Measurements from ENCODE around the gene OR5A2. TPM values are rescaled to one million over a fixed set of nuclear protein-coding genes. Genes with fewer than 3 reads are reported as not detected.

OR5A2 gene
- total RNA-seq, 1 experiment from 2014 or later, result not detected

DNA sequence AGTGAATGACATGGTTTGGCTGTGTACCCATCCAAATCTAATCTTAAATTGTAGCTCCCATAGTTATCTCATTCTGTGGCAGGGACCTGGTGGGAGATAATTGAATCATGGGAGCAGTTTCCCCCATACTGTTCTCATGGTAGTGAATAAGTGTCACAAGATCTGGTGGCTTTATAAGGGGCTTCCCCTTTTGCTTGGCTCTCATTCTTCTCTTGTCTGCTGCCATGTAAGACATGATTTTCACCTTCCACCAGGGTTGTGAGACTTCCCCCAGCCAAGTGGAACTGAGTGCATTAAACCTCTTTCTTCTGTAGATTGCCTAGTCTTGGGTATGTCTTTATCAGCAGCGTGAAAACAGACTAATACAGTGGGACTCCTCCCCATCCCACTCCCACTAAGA, 11.1 kb downstream of the OR5A2 start:
- no peaks in the 10 kb centered on the region for H3K36me3 Mint-ChIP-seq (ENCODE audit: insufficient read depth, unreplicated experiment)
- TF ChIP-seq, protein P1, sequence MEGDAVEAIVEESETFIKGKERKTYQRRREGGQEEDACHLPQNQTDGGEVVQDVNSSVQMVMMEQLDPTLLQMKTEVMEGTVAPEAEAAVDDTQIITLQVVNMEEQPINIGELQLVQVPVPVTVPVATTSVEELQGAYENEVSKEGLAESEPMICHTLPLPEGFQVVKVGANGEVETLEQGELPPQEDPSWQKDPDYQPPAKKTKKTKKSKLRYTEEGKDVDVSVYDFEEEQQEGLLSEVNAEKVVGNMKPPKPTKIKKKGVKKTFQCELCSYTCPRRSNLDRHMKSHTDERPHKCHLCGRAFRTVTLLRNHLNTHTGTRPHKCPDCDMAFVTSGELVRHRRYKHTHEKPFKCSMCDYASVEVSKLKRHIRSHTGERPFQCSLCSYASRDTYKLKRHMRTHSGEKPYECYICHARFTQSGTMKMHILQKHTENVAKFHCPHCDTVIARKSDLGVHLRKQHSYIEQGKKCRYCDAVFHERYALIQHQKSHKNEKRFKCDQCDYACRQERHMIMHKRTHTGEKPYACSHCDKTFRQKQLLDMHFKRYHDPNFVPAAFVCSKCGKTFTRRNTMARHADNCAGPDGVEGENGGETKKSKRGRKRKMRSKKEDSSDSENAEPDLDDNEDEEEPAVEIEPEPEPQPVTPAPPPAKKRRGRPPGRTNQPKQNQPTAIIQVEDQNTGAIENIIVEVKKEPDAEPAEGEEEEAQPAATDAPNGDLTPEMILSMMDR (IDR thresholded peaks at IDR 0.05; ENCODE audit: unreplicated experiment), result no peak
- CTCF ChIA-PET, result interaction anchor here (0.9 kb wide), 1 partner anchor 11 kb away, joined by 3 read pairs; the partner anchor contains the start of gene OR5A2

GRCh38 chr11:59413646-59414045, 12.6 kb downstream of the OR5A2 start:
- H3K27me3 Mint-ChIP-seq (ENCODE audit: insufficient read depth, unreplicated experiment), result peaks cover 19% of the 10 kb centered on the region
- intact Hi-C loops (cut with micrococcal nuclease), result no loop called here
- no peak overlapping the region for H3K4me3 Mint-ChIP-seq (ENCODE audit: unreplicated experiment)
- TF ChIP-seq, protein P1 (IDR thresholded peaks at IDR 0.05; ENCODE audit: unreplicated experiment), result no peak
- ChIA-PET POLR2A (no interaction called here), CTCF (interaction anchor here (0.7 to 1.0 kb wide), 3 partner anchors 16 to 122 kb away, joined by 3 to 4 read pairs (median 3); partner anchors contain the start of gene OR5A1)
- H3K4me1 Mint-ChIP-seq (ENCODE audit: insufficient read depth, unreplicated experiment), result no peaks in the 10 kb centered on the region
- no TSS peak for BruUV-seq (replicated peaks)
- no peak overlapping the region for H3K27ac Mint-ChIP-seq (ENCODE audit: low read depth, unreplicated experiment)
- peaks cover 11% of the 10 kb centered on the region for H3K9me3 Mint-ChIP-seq (ENCODE audit: unreplicated experiment)
- no peak for DNase-seq (ENCODE audit: unreplicated experiment)
- H3K36me3 Mint-ChIP-seq (ENCODE audit: insufficient read depth, unreplicated experiment), result no peaks in the 10 kb centered on the region

More for the DNA sequence above, 11.1 kb downstream of the OR5A2 start:
- no TSS peak for BruUV-seq (replicated peaks)
- Mint-ChIP-seq H3K27ac (ENCODE audit: low read depth, unreplicated experiment) (no peak overlapping the region), H3K4me3 (ENCODE audit: unreplicated experiment) (no peak overlapping the region), H3K4me1 (ENCODE audit: insufficient read depth, unreplicated experiment) (no peaks in the 10 kb centered on the region), H3K9me3 (ENCODE audit: unreplicated experiment) (peaks cover 11% of the 10 kb centered on the region), H3K27me3 (ENCODE audit: insufficient read depth, unreplicated experiment) (peaks cover 30% of the 10 kb centered on the region)
- POLR2A ChIA-PET, result interaction anchor here (0.7 kb wide), 1 partner anchor 46 kb away, joined by 3 read pairs; no protein-coding TSS in a partner anchor
- no peak for DNase-seq (ENCODE audit: unreplicated experiment)
- intact Hi-C loops (cut with micrococcal nuclease), result no loop called here

DNA sequence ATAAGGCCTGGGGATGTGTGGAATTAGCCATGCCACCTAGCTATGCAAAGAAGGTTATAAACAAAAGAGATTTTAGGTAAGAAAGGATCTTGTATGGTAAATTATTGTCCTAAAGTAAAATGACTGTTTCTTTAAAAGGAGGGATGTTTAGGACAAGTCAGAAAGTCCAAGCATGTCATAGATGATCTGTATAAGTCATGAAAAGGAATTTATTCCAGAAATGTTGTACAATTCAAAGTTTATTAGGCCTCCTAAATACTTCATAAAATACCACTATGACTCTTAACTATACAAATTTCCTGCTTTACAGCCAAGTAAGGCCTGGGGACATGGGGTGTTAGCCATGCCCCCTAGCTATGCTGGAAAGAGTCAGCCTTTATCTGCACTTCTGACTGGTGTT, 22.7 kb downstream of the OR5A2 start:
- intact Hi-C loops (cut with micrococcal nuclease), result no loop called here
- Mint-ChIP-seq H3K4me3 (ENCODE audit: unreplicated experiment) (no peak overlapping the region), H3K4me1 (ENCODE audit: insufficient read depth, unreplicated experiment) (no peaks in the 10 kb centered on the region), H3K9me3 (ENCODE audit: unreplicated experiment) (peaks cover 7% of the 10 kb centered on the region), H3K27ac (ENCODE audit: low read depth, unreplicated experiment) (no peak overlapping the region), H3K36me3 (ENCODE audit: insufficient read depth, unreplicated experiment) (no peaks in the 10 kb centered on the region), H3K27me3 (ENCODE audit: insufficient read depth, unreplicated experiment) (no peaks in the 10 kb centered on the region)
- TF ChIP-seq, protein P1 (IDR thresholded peaks at IDR 0.05; ENCODE audit: unreplicated experiment), result no peak
- no TSS peak for BruUV-seq (replicated peaks)
- ChIA-PET POLR2A (no interaction called here), CTCF (interaction anchor here (0.7 kb wide), 1 partner anchor 236 kb away, joined by 4 read pairs; no protein-coding TSS in a partner anchor)
- no peak for DNase-seq (ENCODE audit: unreplicated experiment)

- H3K27me3 Mint-ChIP-seq (ENCODE audit: insufficient read depth, unreplicated experiment), result no peaks in the 10 kb centered on the region
- H3K36me3 Mint-ChIP-seq (ENCODE audit: insufficient read depth, unreplicated experiment), result no peaks in the 10 kb centered on the region
- CTCF ChIA-PET, result interaction anchor here (0.6 to 1.2 kb wide), 4 partner anchors 10 to 1190 kb away, joined by 3 to 5 read pairs (median 4); no protein-coding TSS in a partner anchor
- no peak overlapping the region for H3K27ac Mint-ChIP-seq (ENCODE audit: low read depth, unreplicated experiment)
- BruUV-seq (replicated peaks), result no TSS peak
- POLR2A ChIA-PET, result interaction anchor here (0.6 kb wide), 1 partner anchor 769 kb away, joined by 3 read pairs; no protein-coding TSS in a partner anchor
- no peak overlapping the region for H3K4me3 Mint-ChIP-seq (ENCODE audit: unreplicated experiment)
- peaks cover 7% of the 10 kb centered on the region for H3K9me3 Mint-ChIP-seq (ENCODE audit: unreplicated experiment)
- intact Hi-C loops (cut with micrococcal nuclease), result no loop called here
- TF ChIP-seq, protein P1 (IDR thresholded peaks at IDR 0.05; ENCODE audit: unreplicated experiment), result no peak
- H3K4me1 Mint-ChIP-seq (ENCODE audit: insufficient read depth, unreplicated experiment), result no peaks in the 10 kb centered on the region
- DNase-seq (ENCODE audit: unreplicated experiment), result no peak
Measured at GRCh38 chr11:59401262-59401552, 25.0 kb downstream of the OR5A2 start.
